Esophagus muscularis mucosa (tissue), 3 donors: ENCODE data around the gene RASGRF2.

Experiments
- POLR2A ChIP-seq: fragments of 450-650 bp; IDR thresholded peaks from one replicate; pipeline ENCODE4 v1.6.1; 2017; ENCODE audit warnings: antibody characterized with exemption, moderate library complexity, mild to moderate bottlenecking, low read depth
- POLR2AphosphoS5 ChIP-seq, 2 donors: sonication (generic); formaldehyde crosslinking; IDR thresholded peaks; one replicate each; pipeline ENCODE4 v1.6.1; 2017; ENCODE audit warnings: antibody characterized with exemption in 2 of 2
- TF ChIP-seq, protein P1 (sequence below), 3 experiments: fragments of 200-600 bp in 2 of 3; fragments of 450-650 bp in 1 of 3; sonication (generic) in 2 of 3; IDR thresholded peaks; one replicate each; pipeline ENCODE4 v1.5.1; 2017 to 2019; ENCODE audit warnings: antibody characterized with exemption in 3 of 3, mild to moderate bottlenecking in 2 of 3, moderate library complexity in 1 of 3

GRCh38 chr5:81216152-81216551 is 256.0 kb downstream of the RASGRF2 start:
- TF ChIP-seq POLR2AphosphoS5 (IDR thresholded peaks at IDR 0.05) (no peak), POLR2A (no peak)
- TF ChIP-seq, protein P1, sequence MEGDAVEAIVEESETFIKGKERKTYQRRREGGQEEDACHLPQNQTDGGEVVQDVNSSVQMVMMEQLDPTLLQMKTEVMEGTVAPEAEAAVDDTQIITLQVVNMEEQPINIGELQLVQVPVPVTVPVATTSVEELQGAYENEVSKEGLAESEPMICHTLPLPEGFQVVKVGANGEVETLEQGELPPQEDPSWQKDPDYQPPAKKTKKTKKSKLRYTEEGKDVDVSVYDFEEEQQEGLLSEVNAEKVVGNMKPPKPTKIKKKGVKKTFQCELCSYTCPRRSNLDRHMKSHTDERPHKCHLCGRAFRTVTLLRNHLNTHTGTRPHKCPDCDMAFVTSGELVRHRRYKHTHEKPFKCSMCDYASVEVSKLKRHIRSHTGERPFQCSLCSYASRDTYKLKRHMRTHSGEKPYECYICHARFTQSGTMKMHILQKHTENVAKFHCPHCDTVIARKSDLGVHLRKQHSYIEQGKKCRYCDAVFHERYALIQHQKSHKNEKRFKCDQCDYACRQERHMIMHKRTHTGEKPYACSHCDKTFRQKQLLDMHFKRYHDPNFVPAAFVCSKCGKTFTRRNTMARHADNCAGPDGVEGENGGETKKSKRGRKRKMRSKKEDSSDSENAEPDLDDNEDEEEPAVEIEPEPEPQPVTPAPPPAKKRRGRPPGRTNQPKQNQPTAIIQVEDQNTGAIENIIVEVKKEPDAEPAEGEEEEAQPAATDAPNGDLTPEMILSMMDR (IDR thresholded peaks at IDR 0.05), result no peak
